Measurements from ENCODE around the gene GATA1.

The GATA1 gene

DNA sequence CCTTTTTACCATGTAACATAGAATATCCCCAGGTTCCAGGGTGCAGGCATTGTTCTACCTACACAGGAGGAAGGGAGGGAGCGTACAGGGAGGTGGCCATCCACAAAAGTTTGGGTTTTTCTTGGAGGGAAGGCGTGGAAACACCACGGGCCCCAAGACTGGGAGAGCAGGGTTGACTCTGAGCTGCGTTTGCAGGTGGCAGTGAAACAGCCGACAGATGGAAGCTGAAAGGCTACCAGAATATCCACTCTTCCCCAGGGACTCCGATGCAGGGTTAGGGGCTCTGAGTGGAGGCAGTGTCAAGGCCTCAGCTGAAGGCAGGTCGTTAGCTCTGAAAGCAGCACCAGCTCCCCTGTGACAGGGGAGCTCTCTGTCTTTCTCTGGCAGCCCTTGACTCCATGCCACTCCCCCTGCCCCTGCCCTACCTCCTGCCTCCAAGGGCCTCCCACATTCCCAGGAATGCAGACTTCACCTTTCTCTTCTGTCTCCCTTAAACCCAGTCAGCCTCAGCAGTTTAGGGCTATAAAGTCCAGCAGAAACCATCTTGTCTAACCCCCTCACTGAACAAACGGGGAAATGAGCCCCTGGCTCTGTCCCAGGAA is 38.9 kb upstream of the GATA1 start:
- in situ Hi-C loops (cut with MboI; ENCODE audit: low sequenced_read_pairs, unreplicated experiment), result no loop called here
- TF ChIP-seq CTCF (IDR thresholded peaks at IDR 0.05; ENCODE audit: borderline replicate concordance, control extremely low read depth, extremely low read depth, insufficient read depth, missing control alignments), result no peak

DNA sequence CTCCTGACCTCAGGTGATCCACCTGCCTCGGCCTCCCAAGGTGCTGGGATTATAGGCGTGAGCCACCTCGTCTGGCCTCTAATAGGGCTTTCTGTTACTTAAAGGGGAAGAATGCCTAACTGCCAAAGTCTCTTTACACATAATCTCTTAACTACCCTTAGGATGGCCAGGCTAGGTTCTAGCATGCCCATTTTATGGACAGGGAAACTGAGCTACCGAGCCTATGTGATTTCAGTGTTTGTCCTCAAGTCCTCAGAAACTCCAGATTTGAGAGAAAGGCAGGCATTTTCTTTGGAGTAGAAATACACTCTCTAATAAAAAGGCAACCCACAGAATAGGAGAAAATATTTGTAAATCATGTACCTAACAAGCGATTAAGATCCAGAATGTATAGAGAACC is 37.2 kb upstream of the GATA1 start:
- no peak for DNase-seq (ENCODE audit: low spot score)
- in situ Hi-C loops (cut with MboI; ENCODE audit: low sequenced_read_pairs, unreplicated experiment), result no loop called here
- TF ChIP-seq CTCF (IDR thresholded peaks at IDR 0.05; ENCODE audit: borderline replicate concordance, control extremely low read depth, extremely low read depth, insufficient read depth, missing control alignments), result no peak

More for the DNA sequence above, 38.9 kb upstream of the GATA1 start:
- no peak for DNase-seq (ENCODE audit: low spot score)

- no peak for TF ChIP-seq CTCF (IDR thresholded peaks at IDR 0.05; ENCODE audit: borderline replicate concordance, control extremely low read depth, extremely low read depth, insufficient read depth, missing control alignments)
- in situ Hi-C loops (cut with MboI; ENCODE audit: low sequenced_read_pairs, unreplicated experiment), result no loop called here
- no peak for DNase-seq (ENCODE audit: low spot score)
These were observed 35.0 kb upstream of the GATA1 start for GRCh38 chrX:48751343-48751742.

DNA sequence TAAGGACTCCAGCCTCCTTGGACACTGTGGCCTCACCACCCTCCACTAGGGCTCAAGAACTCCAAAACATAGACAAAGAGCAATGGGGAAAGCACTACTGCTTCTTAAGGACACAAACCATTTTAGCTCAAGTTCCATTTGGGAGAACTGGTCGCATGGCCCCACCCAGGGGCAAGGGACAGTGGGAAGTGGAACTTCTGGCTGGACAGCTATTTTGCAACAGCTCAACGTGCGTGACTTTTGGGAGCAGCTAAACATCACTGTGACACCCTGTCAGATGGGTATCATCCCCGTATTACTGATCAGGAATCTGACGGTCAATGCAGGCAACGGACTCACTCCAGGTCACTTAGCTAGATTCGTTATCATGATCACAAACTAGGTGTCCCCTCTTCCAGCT is 33.9 kb upstream of the GATA1 start:
- in situ Hi-C loops (cut with MboI; ENCODE audit: low sequenced_read_pairs, unreplicated experiment), result no loop called here
- DNase-seq (ENCODE audit: low spot score), result no peak
- no peak for TF ChIP-seq CTCF (IDR thresholded peaks at IDR 0.05; ENCODE audit: borderline replicate concordance, control extremely low read depth, extremely low read depth, insufficient read depth, missing control alignments)

- no peak for DNase-seq (ENCODE audit: low spot score)
- in situ Hi-C loops (cut with MboI; ENCODE audit: low sequenced_read_pairs, unreplicated experiment), result no loop called here
- TF ChIP-seq CTCF (IDR thresholded peaks at IDR 0.05; ENCODE audit: borderline replicate concordance, control extremely low read depth, extremely low read depth, insufficient read depth, missing control alignments), result no peak
These were observed 32.6 kb upstream of the GATA1 start for GRCh38 chrX:48753708-48754228.

DNA sequence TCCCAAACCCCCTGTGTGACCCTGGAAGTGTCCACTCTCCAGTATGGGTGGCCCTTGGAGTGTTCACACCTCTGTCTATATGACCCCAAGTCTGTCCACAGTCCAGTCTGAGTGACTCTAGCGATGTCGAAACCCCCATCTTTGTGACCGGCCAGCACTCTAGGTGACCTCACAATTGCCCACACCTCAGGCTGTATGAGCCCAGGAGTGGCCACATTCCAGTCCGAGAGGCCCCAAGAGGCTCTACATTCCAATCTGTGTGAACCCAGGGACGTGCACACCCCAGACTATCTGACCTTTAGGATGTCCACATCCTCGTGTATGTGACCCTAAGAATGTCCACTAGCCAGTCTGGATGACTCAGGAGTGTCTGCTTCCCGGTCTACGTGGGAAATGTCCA is 32.2 kb upstream of the GATA1 start:
- no peak for DNase-seq (ENCODE audit: low spot score)
- in situ Hi-C loops (cut with MboI; ENCODE audit: low sequenced_read_pairs, unreplicated experiment), result no loop called here

More for the DNA sequence above, 32.2 kb upstream of the GATA1 start:
- TF ChIP-seq CTCF (IDR thresholded peaks at IDR 0.05; ENCODE audit: borderline replicate concordance, control extremely low read depth, extremely low read depth, insufficient read depth, missing control alignments), result no peak
